ENCODE measurements around the gene ATP6V1B1.
A peak's percentile ranks its signal among the peaks of the same experiment; 100 is the strongest.

The ATP6V1B1 gene

DNA sequence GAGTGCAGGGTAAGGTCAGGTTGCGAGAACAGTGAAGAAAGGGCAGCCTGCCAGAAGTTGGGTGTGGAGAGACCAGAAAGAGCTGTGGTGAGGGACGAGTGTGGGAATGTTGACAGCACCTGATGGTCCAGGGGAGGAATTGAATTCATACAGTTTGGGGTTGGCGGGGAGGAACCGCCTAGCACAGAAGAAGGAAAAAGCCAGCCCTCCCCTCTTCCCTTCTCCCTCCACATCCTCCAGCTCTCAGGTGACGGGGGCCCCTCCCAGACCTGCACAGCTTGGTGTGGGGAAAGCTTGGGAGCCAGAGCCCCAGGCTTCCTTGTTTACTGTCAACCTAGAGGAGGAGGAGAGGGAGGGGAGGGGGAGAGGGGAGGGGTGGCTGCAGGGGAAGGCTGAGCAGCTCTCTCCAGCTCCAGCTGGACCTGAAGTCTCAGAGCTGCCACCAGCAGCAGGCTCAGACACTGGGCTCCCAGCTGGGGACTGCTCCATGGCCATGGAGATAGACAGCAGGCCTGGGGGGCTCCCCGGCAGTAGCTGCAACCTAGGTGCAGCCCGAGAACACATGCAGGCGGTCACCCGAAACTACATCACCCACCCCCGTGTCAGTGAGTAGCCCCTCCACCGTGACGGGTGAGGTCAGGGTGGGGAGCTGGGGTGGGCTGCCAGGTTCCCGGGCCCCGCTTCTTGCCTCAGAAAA, at the start of gene ATP6V1B1:
Gene ATP6V1B1 (plus strand): TSS at position 433 of the 697 bp plus-strand sequence. CDS start 55 bp downstream, at position 488.
- no peak for TF ChIP-seq CTCF (IDR thresholded peaks at IDR 0.05; ENCODE audit: borderline replicate concordance, control extremely low read depth, extremely low read depth, insufficient read depth, missing control alignments)
- peak; percentile 10 for DNase-seq (ENCODE audit: low spot score)
- in situ Hi-C loops (cut with MboI; ENCODE audit: low sequenced_read_pairs, unreplicated experiment), result no loop called here

DNA sequence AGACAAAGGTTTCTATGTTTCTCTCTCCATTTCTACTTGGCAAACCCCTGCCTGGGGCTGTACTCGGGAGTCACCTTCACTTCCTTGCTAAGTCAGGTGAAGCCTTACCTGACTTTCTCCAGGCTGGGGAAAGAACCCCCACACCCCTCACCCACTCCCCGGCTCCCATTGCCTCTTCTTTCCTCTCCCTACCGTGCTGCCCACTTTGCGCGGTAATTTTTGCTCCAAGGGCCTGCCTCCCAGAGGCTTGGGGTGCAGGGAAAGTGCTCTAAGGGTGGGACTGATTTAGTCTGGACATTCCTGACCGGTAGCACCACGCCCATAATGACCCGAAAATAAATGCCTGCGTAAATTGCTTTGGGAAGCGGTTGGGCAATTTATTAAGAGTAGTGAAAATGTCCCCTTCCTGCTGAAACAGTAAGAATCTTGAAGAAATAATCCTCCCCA, 49.1 kb upstream of the ATP6V1B1 start:
- no peak for TF ChIP-seq CTCF (IDR thresholded peaks at IDR 0.05; ENCODE audit: borderline replicate concordance, control extremely low read depth, extremely low read depth, insufficient read depth, missing control alignments)
- no peak for DNase-seq (ENCODE audit: low spot score)
- in situ Hi-C loops (cut with MboI; ENCODE audit: low sequenced_read_pairs, unreplicated experiment), result no loop called here

GRCh38 chr2:70887208-70887549, 48.5 kb upstream of the ATP6V1B1 start:
- in situ Hi-C loops (cut with MboI; ENCODE audit: low sequenced_read_pairs, unreplicated experiment), result no loop called here
- TF ChIP-seq CTCF (IDR thresholded peaks at IDR 0.05; ENCODE audit: borderline replicate concordance, control extremely low read depth, extremely low read depth, insufficient read depth, missing control alignments), result no peak
- no peak for DNase-seq (ENCODE audit: low spot score)

- TF ChIP-seq CTCF (IDR thresholded peaks at IDR 0.05; ENCODE audit: borderline replicate concordance, control extremely low read depth, extremely low read depth, insufficient read depth, missing control alignments), result no peak
- DNase-seq (ENCODE audit: low spot score), result peak; percentile 67
- in situ Hi-C loops (cut with MboI; ENCODE audit: low sequenced_read_pairs, unreplicated experiment), result no loop called here
These were observed 48.0 kb upstream of the ATP6V1B1 start for GRCh38 chr2:70887550-70888246.

DNA sequence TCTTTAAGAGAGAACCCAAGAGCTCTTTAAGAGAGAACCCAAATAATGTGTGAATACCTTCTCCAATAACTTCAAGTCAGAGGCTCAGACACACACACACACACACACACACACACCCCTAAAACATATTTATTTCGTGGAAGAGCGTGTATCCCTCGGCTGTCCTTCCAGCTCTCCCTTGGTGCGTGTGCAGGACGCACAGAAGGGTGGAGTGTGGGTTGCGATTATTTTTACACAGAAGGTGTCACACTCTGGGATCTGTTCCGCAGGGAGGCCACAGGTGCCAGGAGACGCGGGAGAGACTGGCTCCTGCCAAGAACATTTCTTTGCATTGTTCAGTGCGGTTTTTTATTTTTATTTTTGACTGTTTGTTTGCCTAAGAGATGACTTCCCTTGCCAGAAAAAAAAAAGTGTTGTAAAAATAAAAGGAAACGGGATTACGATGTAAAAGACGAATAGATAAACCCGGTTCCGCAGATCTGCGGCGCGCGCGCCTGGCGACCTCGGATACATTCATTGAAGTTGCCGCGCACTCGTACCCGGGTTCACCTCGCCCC, 47.3 kb upstream of the ATP6V1B1 start:
- in situ Hi-C loops (cut with MboI; ENCODE audit: low sequenced_read_pairs, unreplicated experiment), result no loop called here

More for the DNA sequence above, 47.3 kb upstream of the ATP6V1B1 start:
- TF ChIP-seq CTCF (IDR thresholded peaks at IDR 0.05; ENCODE audit: borderline replicate concordance, control extremely low read depth, extremely low read depth, insufficient read depth, missing control alignments), result no peak
- DNase-seq (ENCODE audit: low spot score), result no peak
